Fibroblast of lung (primary cell): ENCODE measurements around the gene C10orf62. TPM values are rescaled to one million over a fixed set of nuclear protein-coding genes. Genes with fewer than 3 reads are reported as not detected.

ENCODE experiments used
- DNase-seq, 2 donors: peaks; one replicate each; pipeline versions ENCODE4 v3.0.0 to v3.0.0-alpha.2; 2010; ENCODE audit warnings: low read depth in 2 of 2
- H2AFZ ChIP-seq: 2 replicates; pipeline ENCODE4 v1.5.1; 2012; ENCODE audit warnings: low read length, control low read depth, inconsistent platforms
- H3K27ac ChIP-seq: 2 replicates; pipeline ENCODE4 v1.5.1; 2011; ENCODE audit warnings: low read length, control low read depth; ENCODE audit not compliant: insufficient read depth
- H3K27me3 ChIP-seq: 2 replicates; pipeline ENCODE4 v1.5.1; 2011; ENCODE audit warnings: mild to moderate bottlenecking, low read length; ENCODE audit not compliant: control insufficient read depth, insufficient read depth
- H3K36me3 ChIP-seq: 2 replicates; pipeline ENCODE4 v1.5.1; 2011; ENCODE audit warnings: low read length; ENCODE audit not compliant: control insufficient read depth, insufficient read depth
- H3K4me1 ChIP-seq: 2 replicates; pipeline ENCODE4 v1.5.1; 2011; ENCODE audit warnings: low read length; ENCODE audit not compliant: control insufficient read depth, insufficient read depth; ENCODE audit errors: extremely low read depth
- H3K4me2 ChIP-seq: 2 replicates; pipeline ENCODE4 v1.5.1; 2011; ENCODE audit warnings: low read length, control low read depth; ENCODE audit not compliant: insufficient read depth; ENCODE audit errors: extremely low read depth
- H3K4me3 ChIP-seq, 4 experiments: fragments of 200-600 bp in 1 of 4; sonication (generic) in 1 of 4; replicated peaks in 1 of 4; 2 replicates each; pipeline ENCODE4 v1.5.1; 2011 to 2016; ENCODE audit warnings: low read length in 4 of 4, low read depth in 3 of 4, mild to moderate bottlenecking in 3 of 4, control low read depth in 2 of 4, inconsistent platforms in 1 of 4, mixed read lengths in 1 of 4; ENCODE audit not compliant: insufficient read depth in 1 of 4; ENCODE audit errors: control extremely low read depth in 1 of 4
- H3K79me2 ChIP-seq: 2 replicates; pipeline ENCODE4 v1.5.1; 2012; ENCODE audit warnings: mild to moderate bottlenecking, low read length, inconsistent platforms; ENCODE audit not compliant: control insufficient read depth, insufficient read depth
- H3K9ac ChIP-seq: 2 replicates; pipeline ENCODE4 v1.5.1; 2011; ENCODE audit warnings: mild to moderate bottlenecking, low read length, control low read depth; ENCODE audit not compliant: insufficient read depth
- H3K9me3 ChIP-seq: 2 replicates; pipeline ENCODE4 v1.5.1; 2012; ENCODE audit warnings: low read depth, low read length; ENCODE audit not compliant: control insufficient read depth, insufficient read depth
- H4K20me1 ChIP-seq: 2 replicates; pipeline ENCODE4 v1.5.1; 2011; ENCODE audit warnings: low read length; ENCODE audit not compliant: control insufficient read depth, insufficient read depth; ENCODE audit errors: extremely low read depth
- CTCF ChIP-seq, 2 donors: IDR thresholded peaks in 1 of 2; conservative IDR thresholded peaks in 1 of 2; 1 replicate in 1 of 2; 2 replicates in 1 of 2; pipeline ENCODE4 v1.5.1; 2011 to 2012; ENCODE audit warnings: low read length in 2 of 2, control low read depth in 1 of 2, inconsistent platforms in 1 of 2, low read depth in 1 of 2, mild to moderate bottlenecking in 1 of 2
- EZH2 ChIP-seq: IDR thresholded peaks from 2 replicates; pipeline ENCODE4 v1.5.1; 2012; ENCODE audit warnings: low read length, control low read depth, mild to moderate bottlenecking; ENCODE audit errors: missing control alignments
- polyA plus RNA-seq, 2 donors: library from polyadenylated mRNA; depleted of rRNA in 1 of 2; stranded (reverse) in 1 of 2; unstranded in 1 of 2; fragments of >200 nt; gene quantifications; 2 replicates each; pipeline ENCODE4 v1.2.1, GENCODE V29; 2011 to 2012; ENCODE audit warnings: missing spikeins in 1 of 2
- total RNA-seq: library from RNA; depleted of rRNA; stranded (reverse); fragments of >200 nt; gene quantifications from 2 replicates; pipeline ENCODE4 v1.2.1, GENCODE V29; 2014

Gene C10orf62
- total and polyA plus RNA-seq, 2 donors (not counting 1 experiment from before 2014, with no cell fraction given) = not detected

DNA sequence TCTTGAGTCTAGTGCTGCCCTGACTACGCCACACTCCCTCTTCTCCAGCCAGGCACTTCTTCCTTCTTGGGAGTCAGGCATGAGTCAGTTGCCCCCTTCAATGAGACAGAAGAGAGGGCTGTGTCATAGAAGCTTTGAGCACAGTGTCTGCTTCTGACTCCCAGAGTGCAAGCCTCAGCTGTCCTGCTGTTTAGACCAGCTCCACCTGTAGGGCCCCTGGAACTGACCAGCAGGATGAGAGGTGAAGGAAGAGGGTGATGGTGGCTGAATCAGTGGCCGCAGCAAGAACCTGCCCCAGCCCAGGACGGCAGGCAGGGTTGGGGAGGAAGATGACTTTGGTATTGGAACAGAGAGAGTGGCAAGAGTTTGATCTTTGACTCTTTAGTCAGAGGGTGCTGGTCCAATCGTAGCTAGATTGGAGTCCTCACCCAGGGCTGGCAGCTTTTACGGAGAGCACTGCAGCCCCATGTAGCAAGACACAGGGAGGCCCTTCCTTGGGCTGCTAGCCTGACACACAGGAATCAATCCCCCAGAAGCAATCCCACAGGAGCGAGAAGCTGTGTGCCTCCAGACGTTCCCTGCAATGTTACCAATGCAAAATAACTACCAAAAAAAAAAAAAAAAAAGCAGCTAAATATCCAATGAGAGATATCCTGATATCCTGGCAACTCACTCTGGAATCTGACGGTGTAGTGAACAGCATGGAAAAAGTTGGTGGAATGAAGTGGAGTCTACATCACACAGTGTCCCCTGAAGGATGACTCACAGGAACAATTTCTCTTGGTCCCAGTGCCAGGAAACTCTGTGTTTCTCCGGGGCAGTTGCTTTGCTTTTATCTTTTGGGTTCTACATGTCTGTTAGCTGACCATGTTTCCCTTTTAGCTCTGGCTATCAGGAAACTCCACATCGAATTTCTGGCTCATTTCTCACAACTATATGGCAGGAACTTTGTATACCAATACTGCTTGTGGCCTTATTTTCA, 6.9 kb downstream of the C10orf62 start:
- Histone ChIP-seq H3K4me3 (no peak overlapping the region), H3K27me3 (no peaks in the 10 kb centered on the region), H3K9ac (no peak overlapping the region), H4K20me1 (no peaks in the 10 kb centered on the region), H3K4me2 (peak overlapping the region; percentile 29), H2AFZ (peak overlapping the region; percentile 19), H3K27ac (peak overlapping the region; percentile 67), H3K79me2 (no peaks in the 10 kb centered on the region), H3K9me3 (no peaks in the 10 kb centered on the region), H3K36me3 (no peaks in the 10 kb centered on the region), H3K4me1 (peaks cover 15% of the 10 kb centered on the region)
- TF ChIP-seq CTCF (conservative IDR thresholded peaks at IDR 0.05 in 1 of 2, IDR thresholded peaks at IDR 0.05 in 1 of 2; ENCODE audit: low read depth in 1 of 2, low read length in 2 of 2) (no peak), EZH2 (no peak)
- peak; percentile 66 to 95 for DNase-seq

DNA sequence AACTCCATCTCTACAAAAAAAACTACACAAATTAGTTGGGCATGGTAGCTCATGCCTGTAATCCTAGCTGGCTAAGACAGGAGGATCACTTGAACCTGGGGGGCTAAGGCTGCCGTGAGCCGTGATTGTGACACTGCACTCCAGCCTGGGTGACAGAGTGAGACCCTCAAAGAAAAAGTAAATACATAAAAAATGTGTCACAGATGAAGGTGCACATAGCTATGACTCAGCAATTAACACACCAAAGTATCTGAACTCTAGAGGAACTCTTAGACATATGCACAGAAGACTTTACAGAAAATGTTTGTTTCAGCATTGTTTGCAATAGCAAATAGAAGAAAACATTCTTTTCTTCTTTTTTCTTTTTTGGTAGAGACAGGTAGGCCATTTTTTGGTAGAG, 8.3 kb downstream of the C10orf62 start:
- H3K4me2 ChIP-seq = no peak overlapping the region
- peak in 1 of 2 donors; percentile 16 for DNase-seq
- H3K4me1 ChIP-seq = peaks cover 15% of the 10 kb centered on the region
- no peaks in the 10 kb centered on the region for H3K79me2 ChIP-seq
- no peaks in the 10 kb centered on the region for H4K20me1 ChIP-seq
- no peak overlapping the region for H2AFZ ChIP-seq
- no peak overlapping the region for H3K9ac ChIP-seq
- H3K27me3 ChIP-seq = no peaks in the 10 kb centered on the region
- H3K9me3 ChIP-seq = no peaks in the 10 kb centered on the region
- H3K27ac ChIP-seq = no peak overlapping the region
- no peaks in the 10 kb centered on the region for H3K36me3 ChIP-seq
- no peak for TF ChIP-seq EZH2
- no peak for TF ChIP-seq CTCF (conservative IDR thresholded peaks at IDR 0.05 in 1 of 2, IDR thresholded peaks at IDR 0.05 in 1 of 2; ENCODE audit: low read depth in 1 of 2, low read length in 2 of 2)
- H3K4me3 ChIP-seq = no peak overlapping the region

GRCh38 chr10:97598407-97599271, 9.1 kb downstream of the C10orf62 start:
- TF ChIP-seq EZH2 (no peak), CTCF (conservative IDR thresholded peaks at IDR 0.05 in 1 of 2, IDR thresholded peaks at IDR 0.05 in 1 of 2; ENCODE audit: low read depth in 1 of 2, low read length in 2 of 2) (no peak)
- H3K9ac ChIP-seq = no peak overlapping the region

More at GRCh38 chr10:97598407-97599271, 9.1 kb downstream of the C10orf62 start:
- no peaks in the 10 kb centered on the region for H3K27me3 ChIP-seq
- H3K4me2 ChIP-seq = no peak overlapping the region
- no peaks in the 10 kb centered on the region for H3K79me2 ChIP-seq
- H3K4me3 ChIP-seq = no peak overlapping the region
- no peak for DNase-seq
- peaks cover 12% of the 10 kb centered on the region for H3K4me1 ChIP-seq
- H2AFZ ChIP-seq = no peak overlapping the region
- no peaks in the 10 kb centered on the region for H3K36me3 ChIP-seq
- H3K9me3 ChIP-seq = no peaks in the 10 kb centered on the region
- H3K27ac ChIP-seq = no peak overlapping the region
- H4K20me1 ChIP-seq = no peaks in the 10 kb centered on the region
